GM12878 (cell line): ENCODE measurements around the gene MID2. TPM values are rescaled to one million over a fixed set of nuclear protein-coding genes. Genes with fewer than 3 reads are reported as not detected.

Source experiments
- ATAC-seq: fragments of 200-7000 bp; cut with Tn5 transposase; 3 replicates; pipeline ENCODE4 v1.9.1; 2020; ENCODE audit warnings: mild to moderate bottlenecking, moderate library complexity
- BruUV-seq: library from RNA; stranded (reverse); fragments of 400-500 nt; replicated peaks from 2 replicates; lab custom pipeline; 2021; lab: Mats Ljungman, UMichigan
- CTCF ChIA-PET: fragments of 300-600 bp; sonication (Branson Sonifier 250); formaldehyde crosslinking; extraction: SDS; loops from one replicate; lab custom pipeline; 2021; ENCODE audit warnings: inconsistent platforms; lab: Yijun Ruan, JAX
- POLR2A ChIA-PET: fragments of 350-600 bp; formaldehyde crosslinking; extraction: SDS; loops from one replicate; lab custom pipeline; 2021; ENCODE audit warnings: inconsistent platforms; lab: Charles Lee
- RAD21 ChIA-PET: fragments of 300-600 bp; sonication (Branson Sonifier 250); formaldehyde crosslinking; loops from one replicate; lab custom pipeline; 2023; ENCODE audit warnings: antibody characterized with exemption; ENCODE audit not compliant: unreplicated experiment; lab: Charles Lee
- SMC1A ChIA-PET: fragments of 300-600 bp; sonication (Branson Sonifier 250); formaldehyde crosslinking; loops from one replicate; lab custom pipeline; 2023; ENCODE audit not compliant: unreplicated experiment, uncharacterized antibody; lab: Charles Lee
- DNase-seq: peaks from one replicate; pipeline ENCODE4 v3.0.0-alpha.2; 2011; ENCODE audit warnings: low read depth, low spot score
- FAIRE-seq: peaks from 3 replicates; lab custom pipeline; 2011; peaks lifted over from hg19 to GRCh38; lab: Jason Lieb, UNC
- H2AFZ ChIP-seq: 2 replicates; pipeline ENCODE4 v1.6.0; 2011; ENCODE audit warnings: low read depth, low read length, control low read depth; ENCODE audit not compliant: control insufficient read depth
- H3K27ac ChIP-seq: 2 replicates; pipeline ENCODE4 v1.5.1; 2011; ENCODE audit warnings: control low read depth; ENCODE audit not compliant: control insufficient read depth, insufficient read depth
- H3K27me3 ChIP-seq, 2 experiments: replicated peaks in 1 of 2; 2 replicates each; pipeline versions ENCODE4 v1.6.0 to v1.6.1; 2011; ENCODE audit warnings: low read length in 1 of 2; ENCODE audit not compliant: control insufficient read depth in 2 of 2, insufficient read depth in 2 of 2
- H3K36me3 ChIP-seq, 2 experiments: 2 replicates each; pipeline ENCODE4 v1.5.1; 2011; ENCODE audit warnings: low read length in 1 of 2; ENCODE audit not compliant: control insufficient read depth in 2 of 2, insufficient read depth in 2 of 2
- H3K4me1 ChIP-seq: 2 replicates; pipeline ENCODE4 v1.6.1; 2011; ENCODE audit warnings: mild to moderate bottlenecking, low read length, moderate library complexity, mixed read lengths; ENCODE audit not compliant: control insufficient read depth, insufficient read depth
- H3K4me2 ChIP-seq: 2 replicates; pipeline ENCODE4 v1.6.0; 2011; ENCODE audit warnings: control low read depth; ENCODE audit not compliant: control insufficient read depth, insufficient read depth
- H3K4me3 ChIP-seq: fragments of 200-600 bp; sonication (generic); 2 replicates; pipeline ENCODE4 v1.5.1; 2016
- H3K79me2 ChIP-seq: 2 replicates; pipeline ENCODE4 v1.6.0; 2011; ENCODE audit warnings: low read length; ENCODE audit not compliant: control insufficient read depth, insufficient read depth
- H3K9ac ChIP-seq: 2 replicates; pipeline ENCODE4 v1.8.0; 2011; ENCODE audit warnings: low read length, control low read depth, mixed read lengths; ENCODE audit not compliant: control insufficient read depth, insufficient read depth
- H3K9me3 ChIP-seq: replicated peaks from 3 replicates; pipeline ENCODE4 v1.5.1; 2011; ENCODE audit warnings: mild to moderate bottlenecking, low read length; ENCODE audit not compliant: control insufficient read depth, insufficient read depth
- H4K20me1 ChIP-seq: 2 replicates; pipeline ENCODE4 v1.6.0; 2011; ENCODE audit not compliant: control insufficient read depth, insufficient read depth
- ATF3 ChIP-seq: IDR thresholded peaks from 2 replicates; pipeline ENCODE4 v1.6.1; 2011; ENCODE audit warnings: low read depth, mild to moderate bottlenecking, low read length, moderate library complexity, borderline replicate concordance; ENCODE audit errors: extremely low read depth
- CBFB ChIP-seq: IDR thresholded peaks from 2 replicates; pipeline ENCODE4 v1.6.1; 2016; ENCODE audit warnings: antibody characterized with exemption, low read depth
- GABPA ChIP-seq: IDR thresholded peaks from 2 replicates; pipeline ENCODE4 v1.6.1; 2014; ENCODE audit warnings: antibody characterized with exemption, low read depth, mild to moderate bottlenecking, inconsistent platforms
- MAX ChIP-seq: IDR thresholded peaks from 2 replicates; pipeline ENCODE4 v1.6.1; 2012; ENCODE audit warnings: low read depth, low read length, improper control_type of control experiment
- NKRF ChIP-seq: fragments of 450-650 bp; conservative IDR thresholded peaks from 2 replicates; pipeline ENCODE4 v1.6.1; 2017; ENCODE audit warnings: mild to moderate bottlenecking, moderate library complexity
- NR2C1 ChIP-seq: fragments of 450-650 bp; IDR thresholded peaks from 2 replicates; pipeline ENCODE4 v1.6.1; 2017; ENCODE audit warnings: antibody characterized with exemption, mild to moderate bottlenecking, moderate library complexity
- POLR2AphosphoS5 ChIP-seq: IDR thresholded peaks from 2 replicates; pipeline ENCODE4 v1.6.1; 2011; ENCODE audit warnings: mild to moderate bottlenecking, low read length, inconsistent platforms
- REST ChIP-seq: IDR thresholded peaks from 2 replicates; pipeline ENCODE4 v1.6.1; 2012; ENCODE audit warnings: mild to moderate bottlenecking, low read depth, low read length
- SMAD1 ChIP-seq: fragments of 450-650 bp; IDR thresholded peaks from 2 replicates; pipeline ENCODE4 v1.6.1; 2018; ENCODE audit warnings: mild to moderate bottlenecking, low read depth; ENCODE audit not compliant: partially characterized antibody
- SRF ChIP-seq, 2 experiments: IDR thresholded peaks; 2 replicates each; pipeline ENCODE4 v1.6.1; 2011; ENCODE audit warnings: low read depth in 2 of 2, low read length in 2 of 2, mild to moderate bottlenecking in 1 of 2, moderate library complexity in 1 of 2
- ZBTB4 ChIP-seq: fragments of 450-650 bp; formaldehyde crosslinking; IDR thresholded peaks from 2 replicates; pipeline ENCODE4 v1.4.0; 2022; ENCODE audit warnings: mild to moderate bottlenecking, moderate library complexity
- WGBS: methylation state at CpG from one replicate; pipeline ENCODE4 v1.1.6; 2016; ENCODE audit warnings: low lambda C conversion rate; ENCODE audit not compliant: insufficient replicate concordance, insufficient coverage; ENCODE audit errors: missing lambda C conversion rate; 5-methylcytosine and 5-hydroxymethylcytosine counted together
- in situ Hi-C: fragments of 300-500 bp; cut with MboI; formaldehyde crosslinking; loops from 9 replicates; pipeline ENCODE4 v1.14.3; 2018; ENCODE audit warnings: mixed read lengths
- intact Hi-C: fragments of 100-400 bp; cut with micrococcal nuclease; formaldehyde crosslinking; loops from one replicate; pipeline ENCODE4 v1.14.2; 2022; ENCODE audit not compliant: unreplicated experiment
- polyA plus RNA-seq, 11 experiments: library from polyadenylated mRNA; depleted of rRNA in 4 of 11; unstranded in 6 of 11; stranded (reverse) in 5 of 11; fragments of >200 nt; fragmentation: Nextera tagmentation in 4 of 11; fragmentation: Illumina TruSeq in 1 of 11; extraction: Ambion mirVana in 4 of 11; extraction: Trizol in 1 of 11; gene quantifications; 1 replicate in 1 of 11; 2 replicates in 10 of 11; pipeline versions ENCODE4 v1.2.1 to v1.2.3, GENCODE V29; 2011 to 2016; ENCODE audit warnings: inconsistent platforms in 2 of 11, missing spikeins in 2 of 11, low read depth in 1 of 11
- total RNA-seq, 4 experiments: library from RNA; depleted of rRNA in 3 of 4; stranded (reverse); fragments of >200 nt in 3 of 4; fragmentation: Illumina TruSeq in 1 of 4; extraction: Trizol in 1 of 4; gene quantifications; 2 replicates each; pipeline versions ENCODE4 v1.2.1 to v1.2.3, GENCODE V29; 2013 to 2021

Gene MID2
- total and polyA plus RNA-seq, 10 of the 15 experiments (the other 5 are each of a cell fraction or from before 2014, with no cell fraction given): 0.04 to 0.21 TPM; not detected in 8

- no peaks in the 10 kb centered on the region for H3K4me1 ChIP-seq
- no TSS peak for BruUV-seq
- no peaks in the 10 kb centered on the region for H3K79me2 ChIP-seq
- no peaks in the 10 kb centered on the region; the same call in 1 of the 2 replicates for H4K20me1 ChIP-seq
- ChIA-PET RAD21 (no interaction called here), CTCF (no interaction called here)
- in situ Hi-C loops (no loop called here), intact Hi-C loops (no loop called here)
- H3K27ac ChIP-seq: no peak overlapping the region
- ATAC-seq: no peak
- WGBS: 46% methylated on average over 13 of the region's 13 CpGs
- H3K9ac ChIP-seq: no peak overlapping the region
- no peak for TF ChIP-seq MAX
- TF ChIP-seq GABPA: no peak
- no peak for TF ChIP-seq CBFB
- no peak for TF ChIP-seq SMAD1
- no peak for TF ChIP-seq REST
- TF ChIP-seq NKRF: no peak
- TF ChIP-seq SRF (IDR thresholded peaks at IDR 0.05; ENCODE audit: low read depth in 2 of 2, low read length in 2 of 2): no peak
- no peak for TF ChIP-seq NR2C1
- TF ChIP-seq ZBTB4: no peak
- no peak for TF ChIP-seq POLR2AphosphoS5
- no peak for TF ChIP-seq ATF3
- TF ChIP-seq, all 136 proteins: peak for 0
- H3K27me3 ChIP-seq: 0 out of 4 replicates have a peak, but pooled peaks cover 0 to 4% of the 10 kb centered on the region in 2 experiments
- 0 out of 2 replicates have a peak overlapping the region, but pooled peaks have one; percentile 38 for H3K4me2 ChIP-seq
- ChIA-PET POLR2A (no interaction called here), SMC1A (interaction anchor here (0.7 kb wide), 1 partner anchor 173 kb away, joined by 3 read pairs; no protein-coding TSS in a partner anchor)
- H3K36me3 ChIP-seq: no peaks in the 10 kb centered on the region
- H3K4me3 ChIP-seq: no peak overlapping the region
- FAIRE-seq (no peak), DNase-seq (no peak)
- no peak overlapping the region for H2AFZ ChIP-seq
- H3K9me3 ChIP-seq: no peaks in the 10 kb centered on the region
These were observed 1.6 kb downstream of the MID2 start for GRCh38 chrX:107827030-107827831.
